GM06990 (cell line): ENCODE results near the gene ARHGAP15.
"Not testable (repeated sequence)": the region's sequence is repeated elsewhere in the genome, so short reads cannot be mapped to it uniquely, and the experiment has no call there.

Source experiments
- DNase-seq: peaks from one replicate; pipeline ENCODE4 v3.0.0-alpha.2; 2011; ENCODE audit not compliant: insufficient read length; ENCODE audit errors: extremely low read depth
- H3K27me3 ChIP-seq: replicated peaks from 2 replicates; pipeline ENCODE4 v1.6.0; 2011; ENCODE audit warnings: low read length; ENCODE audit not compliant: control insufficient read depth, insufficient read depth
- H3K36me3 ChIP-seq: 2 replicates; pipeline ENCODE4 v1.5.1; 2011; ENCODE audit warnings: low read length; ENCODE audit not compliant: control insufficient read depth, insufficient read depth
- H3K4me3 ChIP-seq: replicated peaks from 2 replicates; pipeline ENCODE4 v1.5.1; 2011; ENCODE audit warnings: low read depth, mild to moderate bottlenecking, control low read depth, low read length
- TF ChIP-seq, protein P1 (sequence below): IDR thresholded peaks from 2 replicates; pipeline ENCODE4 v1.5.1; 2011; ENCODE audit warnings: low read length, control low read depth, mild to moderate bottlenecking, inconsistent platforms; ENCODE audit not compliant: insufficient read depth, poor library complexity, severe bottlenecking

ARHGAP15 gene

DNA sequence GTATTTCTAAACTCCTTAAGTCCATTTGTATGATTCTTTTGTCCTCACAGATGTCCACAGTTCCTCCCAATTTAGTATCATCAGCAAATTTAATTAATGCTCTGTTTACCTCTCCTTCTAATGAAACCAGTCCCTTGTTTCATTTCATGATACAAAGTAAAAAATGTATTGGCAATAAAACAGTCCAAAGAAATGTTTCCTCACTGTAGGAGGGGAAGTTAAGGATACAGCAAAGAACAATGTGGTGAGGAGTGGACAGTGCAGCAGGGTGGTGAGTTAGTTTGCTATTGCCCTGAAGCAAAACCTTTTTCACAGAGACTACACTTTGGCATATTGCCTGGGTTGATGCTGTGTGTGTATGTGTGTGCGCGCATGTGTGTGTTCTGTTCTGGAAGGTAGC lies 401.5 kb downstream of the ARHGAP15 start:
- TF ChIP-seq, protein P1, sequence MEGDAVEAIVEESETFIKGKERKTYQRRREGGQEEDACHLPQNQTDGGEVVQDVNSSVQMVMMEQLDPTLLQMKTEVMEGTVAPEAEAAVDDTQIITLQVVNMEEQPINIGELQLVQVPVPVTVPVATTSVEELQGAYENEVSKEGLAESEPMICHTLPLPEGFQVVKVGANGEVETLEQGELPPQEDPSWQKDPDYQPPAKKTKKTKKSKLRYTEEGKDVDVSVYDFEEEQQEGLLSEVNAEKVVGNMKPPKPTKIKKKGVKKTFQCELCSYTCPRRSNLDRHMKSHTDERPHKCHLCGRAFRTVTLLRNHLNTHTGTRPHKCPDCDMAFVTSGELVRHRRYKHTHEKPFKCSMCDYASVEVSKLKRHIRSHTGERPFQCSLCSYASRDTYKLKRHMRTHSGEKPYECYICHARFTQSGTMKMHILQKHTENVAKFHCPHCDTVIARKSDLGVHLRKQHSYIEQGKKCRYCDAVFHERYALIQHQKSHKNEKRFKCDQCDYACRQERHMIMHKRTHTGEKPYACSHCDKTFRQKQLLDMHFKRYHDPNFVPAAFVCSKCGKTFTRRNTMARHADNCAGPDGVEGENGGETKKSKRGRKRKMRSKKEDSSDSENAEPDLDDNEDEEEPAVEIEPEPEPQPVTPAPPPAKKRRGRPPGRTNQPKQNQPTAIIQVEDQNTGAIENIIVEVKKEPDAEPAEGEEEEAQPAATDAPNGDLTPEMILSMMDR: no peak
- no peaks in the 10 kb centered on the region for H3K27me3 ChIP-seq
- no peak overlapping the region for H3K4me3 ChIP-seq
- DNase-seq: no peak
- no peaks in the 10 kb centered on the region for H3K36me3 ChIP-seq

DNA sequence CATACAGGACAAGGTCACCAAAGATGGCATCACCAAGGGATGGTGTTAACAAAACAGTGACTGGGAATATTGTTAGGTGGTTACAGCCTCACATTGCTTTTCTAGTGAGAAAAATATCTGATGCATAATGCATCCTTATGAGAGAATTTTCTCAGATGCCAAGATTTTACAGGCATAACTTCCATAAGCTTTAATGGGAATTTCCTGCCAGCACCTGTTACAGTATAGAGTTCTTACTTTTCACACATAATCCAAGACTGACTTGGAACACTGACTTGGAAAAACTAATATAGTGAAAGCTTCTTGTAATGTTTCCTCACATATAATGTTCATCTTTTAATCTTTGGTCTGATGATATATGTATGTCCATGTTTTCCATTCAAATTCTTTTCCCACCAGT lies 402.8 kb downstream of the ARHGAP15 start:
- H3K27me3 ChIP-seq: no peaks in the 10 kb centered on the region
- TF ChIP-seq, protein P1: no peak
- DNase-seq: no peak
- H3K36me3 ChIP-seq: no peaks in the 10 kb centered on the region
- H3K4me3 ChIP-seq: no peak overlapping the region

DNA sequence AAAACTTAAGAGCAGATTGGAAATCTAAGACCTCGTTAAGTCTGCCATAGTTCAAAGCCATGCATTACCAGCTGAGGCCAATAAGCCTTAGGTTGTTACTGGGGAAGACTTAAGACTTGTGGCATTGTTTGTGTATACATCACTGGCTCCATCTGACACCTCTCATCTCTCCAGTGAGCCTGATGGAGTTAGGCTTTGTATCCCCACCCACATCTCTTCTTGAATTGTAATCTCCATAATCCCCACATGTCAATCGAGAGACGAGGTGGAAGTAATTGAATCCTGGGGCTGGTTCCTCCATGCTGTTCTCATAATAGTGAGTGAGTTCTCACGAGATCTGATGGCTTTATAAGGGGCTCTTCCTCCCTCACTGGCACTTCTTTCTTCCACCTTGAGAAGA lies 404.6 kb downstream of the ARHGAP15 start:
- Histone ChIP-seq H3K27me3 (no peaks in the 10 kb centered on the region), H3K36me3 (no peaks in the 10 kb centered on the region), H3K4me3 (no peak overlapping the region)
- DNase-seq: no peak
- TF ChIP-seq, protein P1: no peak

DNA sequence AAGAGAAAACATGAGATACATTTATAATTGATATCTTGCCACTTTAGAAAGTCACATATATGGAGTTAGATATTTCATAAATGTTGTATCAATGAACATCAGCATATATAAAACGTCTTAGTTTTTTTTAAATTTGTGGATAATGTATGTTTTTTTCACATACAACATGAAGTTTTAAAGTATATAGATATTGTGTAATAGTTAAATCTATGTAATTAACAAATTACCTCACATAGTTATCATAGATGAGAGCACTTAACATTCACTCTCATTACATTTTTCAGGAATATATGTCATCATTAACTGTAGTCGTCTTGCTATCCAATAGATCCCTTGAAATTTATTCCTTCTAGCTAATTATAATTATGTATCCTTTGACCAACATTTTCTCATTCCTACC lies 406.6 kb downstream of the ARHGAP15 start:
- no peak overlapping the region for H3K4me3 ChIP-seq
- no peak for DNase-seq
- TF ChIP-seq, protein P1: no peak

DNA sequence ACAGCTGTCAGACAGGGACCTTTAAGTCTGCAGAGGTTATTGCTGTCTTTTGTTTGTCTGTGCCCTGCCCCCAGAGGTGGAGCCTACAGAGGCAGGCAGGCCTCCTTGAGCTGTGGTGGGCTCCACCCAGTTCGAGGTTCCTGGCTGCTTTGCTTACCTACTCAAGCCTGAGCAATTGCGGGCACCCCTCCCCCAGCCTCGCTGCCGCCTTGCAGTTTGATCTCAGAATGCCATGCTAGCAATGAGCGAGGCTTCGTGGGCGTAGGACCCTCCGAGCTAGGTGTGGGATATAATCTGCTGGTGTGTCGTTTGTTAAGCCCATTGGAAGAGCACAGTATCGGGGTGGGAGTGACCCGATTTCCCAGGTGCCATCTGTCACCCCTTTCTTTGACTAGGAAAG lies 412.7 kb downstream of the ARHGAP15 start:
- not testable (repeated sequence) for H3K4me3 ChIP-seq

More for the DNA sequence above, 406.6 kb downstream of the ARHGAP15 start:
- H3K27me3 ChIP-seq: no peaks in the 10 kb centered on the region
- no peaks in the 10 kb centered on the region for H3K36me3 ChIP-seq

DNA sequence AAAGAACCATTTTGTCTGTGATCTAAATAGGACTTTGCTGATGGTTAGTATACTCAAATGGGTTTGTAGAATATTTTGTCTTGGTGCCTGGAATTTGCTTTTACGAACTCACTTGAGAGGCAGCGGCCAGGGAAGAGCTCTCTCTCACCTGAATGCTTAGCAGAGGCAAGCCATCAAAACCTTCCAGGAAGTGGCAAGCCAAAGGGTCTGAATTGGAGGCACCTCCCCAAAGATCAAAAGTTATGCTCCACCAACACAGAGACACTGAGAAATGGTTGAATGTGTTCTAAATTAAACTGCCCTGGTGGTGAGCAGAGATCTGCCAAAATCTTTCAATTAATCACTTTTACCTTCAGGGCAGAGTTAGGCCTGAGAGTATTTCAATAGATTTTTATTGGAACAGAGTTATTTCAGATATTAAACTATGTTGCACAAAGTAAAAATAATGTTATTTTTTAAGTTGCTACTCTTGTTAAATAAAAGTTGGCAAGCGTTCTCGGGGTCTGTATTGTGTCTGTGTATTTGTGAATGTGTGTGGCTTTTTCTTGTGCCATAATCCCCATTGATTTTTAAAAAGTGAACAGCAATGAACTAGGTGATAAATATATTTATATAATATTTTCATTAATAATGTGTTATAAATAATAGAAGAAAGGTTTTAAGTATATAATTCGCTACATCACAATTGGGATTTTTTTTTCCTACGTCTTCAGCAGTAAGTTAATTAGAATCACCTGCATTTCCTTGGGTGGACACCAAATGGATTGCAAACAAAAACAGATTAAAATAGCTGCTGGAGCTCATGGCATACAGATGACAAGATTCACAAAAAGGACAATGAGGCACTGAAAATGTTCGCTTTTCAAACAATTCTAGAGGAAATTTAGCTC lies 416.1 kb downstream of the ARHGAP15 start:
- TF ChIP-seq, protein P1: no peak
- DNase-seq: no peak
- H3K4me3 ChIP-seq: no peak overlapping the region

More for the DNA sequence above, 412.7 kb downstream of the ARHGAP15 start:
- not testable (repeated sequence) for H3K36me3 ChIP-seq, DNase-seq, H3K27me3 ChIP-seq

More for the DNA sequence above, 416.1 kb downstream of the ARHGAP15 start:
- no peaks in the 10 kb centered on the region for H3K27me3 ChIP-seq
- H3K36me3 ChIP-seq: no peaks in the 10 kb centered on the region
